DMS53 treated with DMSO at 0.1 percent for 48 hours (cell line): ENCODE data around the gene DNAJB1.

Source experiments
- DNase-seq: peaks from one replicate; lab custom pipeline; 2025; ENCODE audit not compliant: unreplicated experiment; lab: John Stamatoyannopoulos, UW

Gene DNAJB1

DNA sequence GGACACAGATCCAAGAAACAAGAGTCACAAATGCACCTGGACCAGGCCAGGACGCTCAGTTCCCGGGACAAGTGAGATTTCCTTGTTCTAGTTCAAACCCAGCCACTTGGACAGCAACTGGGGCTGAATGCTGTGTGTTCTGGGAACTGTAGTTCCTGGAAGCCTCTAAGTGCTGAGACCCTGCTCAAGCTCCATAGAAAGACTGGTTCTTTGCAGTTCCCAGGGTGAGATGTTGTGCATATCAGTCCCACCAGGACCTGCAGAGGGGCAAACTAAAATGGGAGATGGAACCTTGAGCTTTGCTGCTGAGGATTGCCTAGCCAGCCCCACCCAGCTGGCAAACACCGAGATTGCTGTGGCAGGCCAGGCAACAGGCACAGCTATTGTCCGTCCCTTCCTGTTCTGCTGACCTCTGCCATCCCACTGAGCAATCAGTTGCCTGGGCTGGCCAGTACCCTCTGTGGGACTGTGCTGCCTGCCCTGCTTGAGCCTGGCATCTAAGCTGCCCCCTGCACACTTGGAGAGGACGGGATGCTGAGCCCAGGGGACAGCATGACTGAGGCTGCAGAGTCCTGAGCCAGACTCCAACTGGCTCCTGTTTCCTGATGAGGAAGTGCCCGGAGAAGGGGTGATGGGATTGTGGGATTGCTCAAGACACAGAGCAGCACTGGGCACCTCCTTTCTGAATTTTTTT lies 20.8 kb downstream of the DNAJB1 start:
- DNase-seq: no peak

DNA sequence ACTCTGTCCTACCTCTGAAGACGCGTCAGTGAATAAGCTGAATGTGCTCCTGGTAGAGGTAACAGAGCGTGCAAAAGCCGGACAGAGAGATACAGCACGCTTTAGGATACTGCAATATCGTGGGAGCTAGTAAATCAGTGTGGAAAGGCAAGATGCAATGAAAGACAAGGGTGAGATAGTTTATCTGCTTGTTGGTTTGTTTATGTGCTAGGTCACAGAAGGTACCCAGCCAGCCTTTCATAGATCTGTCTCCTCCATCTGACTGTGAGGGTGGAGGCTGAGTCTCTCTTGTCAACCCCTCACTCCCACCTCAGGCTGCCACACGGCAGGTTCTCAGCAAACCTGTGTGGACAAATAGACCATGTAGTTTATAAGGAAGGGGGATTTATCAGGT lies 21.4 kb downstream of the DNAJB1 start:
- DNase-seq: no peak

DNA sequence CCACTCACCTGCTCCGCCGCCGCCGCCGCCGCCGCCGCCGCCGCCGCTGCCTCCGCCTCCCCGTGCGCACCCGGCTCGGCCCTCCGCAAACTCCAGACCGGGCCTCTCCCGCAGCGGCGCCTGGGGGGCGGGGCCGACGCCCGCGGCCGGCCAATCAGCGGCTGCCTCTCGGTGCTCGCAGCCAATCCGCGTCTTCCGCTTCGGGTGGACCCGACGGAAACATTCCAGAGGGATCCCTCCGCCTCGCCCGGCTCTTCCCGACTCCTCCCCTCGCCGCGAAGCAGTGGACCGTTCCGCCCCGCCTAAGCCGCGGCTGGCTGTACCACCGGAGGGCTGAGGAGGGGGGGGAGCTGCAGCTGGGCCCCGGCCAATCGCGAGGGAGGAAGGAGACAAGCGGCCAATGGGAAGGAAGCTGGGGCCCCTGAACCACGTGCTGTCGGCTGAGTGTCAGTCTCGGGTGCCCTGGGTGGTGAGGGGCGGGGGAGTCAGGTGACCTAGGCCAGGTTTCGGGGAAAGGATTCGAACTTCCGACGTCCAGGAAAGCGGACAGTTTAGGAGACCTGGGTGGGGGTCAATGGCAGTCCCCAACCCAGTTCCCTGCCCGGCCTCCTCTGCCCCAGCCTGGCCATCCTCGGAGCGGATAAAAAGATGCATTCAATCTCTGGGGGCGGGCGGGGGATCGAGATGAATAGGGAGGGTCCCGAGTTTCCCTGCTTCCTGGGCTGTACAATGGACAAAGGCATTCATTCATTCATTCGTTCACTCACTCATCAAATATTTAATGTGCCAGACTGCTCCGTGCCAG lies 22.0 kb downstream of the DNAJB1 start, which contains the start of gene GIPC1:
TSS of gene GIPC1 (minus strand) at position 99 of the 805 bp plus-strand sequence. CDS start 13,151 bp downstream, outside the sequence.
- peak; percentile 89 for DNase-seq

DNA sequence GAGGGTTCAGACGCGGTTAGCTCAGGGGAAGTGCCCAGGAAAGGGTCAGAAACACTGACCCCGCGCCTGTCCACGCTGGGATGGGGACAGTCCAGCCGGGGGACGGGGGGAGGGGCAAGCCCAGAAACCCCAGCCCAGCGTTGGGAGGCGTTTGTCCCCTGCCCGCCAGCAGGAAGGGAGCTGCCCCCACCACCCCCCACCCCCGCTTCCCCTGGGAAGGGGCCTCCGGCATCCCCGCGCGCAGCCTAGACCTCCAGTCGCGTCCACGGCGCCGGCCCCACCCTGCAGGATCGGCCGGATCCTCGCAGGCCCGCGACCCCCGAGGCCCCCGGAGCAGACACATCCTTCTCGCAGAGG lies 22.5 kb downstream of the DNAJB1 start:
- no peak for DNase-seq

DNA sequence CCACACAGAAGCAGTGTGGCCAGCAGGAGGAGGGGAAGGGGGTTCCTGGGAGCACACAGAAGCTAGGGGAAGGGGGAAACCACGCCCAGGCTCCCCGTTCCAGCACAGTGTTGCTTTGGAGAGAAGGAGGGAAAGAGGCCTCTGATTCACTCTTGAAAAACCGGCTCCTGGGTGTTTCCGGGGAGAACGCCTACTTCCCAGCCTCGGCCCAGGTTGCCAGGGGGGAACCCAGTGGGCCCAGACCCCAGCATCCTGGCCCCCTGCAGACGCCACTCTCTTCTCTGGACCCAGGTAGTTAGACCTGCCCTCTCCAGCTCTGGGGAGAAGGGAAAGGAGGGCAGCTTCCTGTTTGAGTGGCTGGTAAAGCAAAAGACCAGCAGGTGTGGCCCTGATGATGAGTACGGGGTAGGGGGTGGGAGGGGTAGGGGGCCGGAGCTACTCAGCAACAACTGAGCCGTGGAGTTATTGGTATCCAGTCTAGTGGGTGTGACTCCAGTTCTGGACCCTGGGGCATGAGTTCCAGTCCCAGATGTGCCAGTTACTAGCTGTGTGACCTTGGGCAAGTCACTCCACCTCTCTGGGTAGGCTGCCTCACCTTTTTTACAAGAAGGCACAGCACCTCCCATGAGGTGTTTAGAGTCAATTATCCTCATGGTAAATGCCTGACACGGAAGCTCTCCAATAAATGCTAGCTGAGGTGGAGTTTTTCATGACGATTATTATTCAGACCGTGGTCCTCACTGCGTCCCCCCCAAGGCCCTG lies 23.1 kb downstream of the DNAJB1 start:
- no peak for DNase-seq

DNA sequence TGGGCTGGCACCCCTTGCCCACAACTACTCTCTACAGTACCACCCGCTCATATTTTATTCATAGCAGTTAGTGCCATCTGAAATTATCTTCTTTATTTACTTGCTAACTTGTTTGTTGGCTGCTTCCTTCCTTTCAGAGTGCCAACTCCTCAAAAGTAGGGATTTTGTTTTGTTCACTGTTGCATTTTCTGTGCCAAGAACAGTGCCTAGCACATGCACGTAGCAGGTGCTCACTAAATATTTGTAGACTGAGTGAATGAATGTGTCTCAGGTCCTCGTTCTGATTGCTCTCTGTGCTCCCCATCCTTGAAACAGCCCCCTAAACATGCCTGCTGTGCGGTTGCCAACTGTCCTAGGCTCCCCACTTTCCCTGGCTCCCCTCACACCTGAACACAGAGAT lies 23.8 kb downstream of the DNAJB1 start:
- no peak for DNase-seq

DNA sequence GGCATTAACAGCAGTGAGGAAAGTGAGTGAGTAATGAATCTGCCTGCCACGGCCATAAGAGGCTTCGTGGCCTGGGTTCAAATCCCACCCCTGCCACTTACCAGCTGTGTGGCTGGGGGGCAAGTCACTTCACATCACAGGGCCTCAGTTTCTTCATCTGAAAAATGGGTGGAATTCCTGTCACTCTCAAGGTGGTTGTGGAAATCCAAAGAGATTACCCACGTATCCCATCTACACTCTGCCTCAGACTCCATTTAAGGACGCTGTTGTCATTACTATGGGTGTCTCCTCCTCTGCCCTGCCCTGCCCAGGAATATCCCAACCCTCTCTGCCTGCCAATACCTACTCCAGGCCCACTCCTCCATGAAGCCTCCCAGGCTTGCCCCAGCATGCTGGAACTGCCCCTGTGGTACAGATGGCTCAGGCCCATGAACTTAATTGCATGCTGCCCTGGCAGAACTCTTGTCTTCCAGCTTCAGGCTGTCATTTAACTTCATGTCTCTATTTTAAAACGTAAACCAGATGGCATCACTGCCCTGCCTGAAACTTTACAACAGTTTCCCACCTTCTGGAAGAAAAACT lies 25.4 kb downstream of the DNAJB1 start:
- no peak for DNase-seq

DNA sequence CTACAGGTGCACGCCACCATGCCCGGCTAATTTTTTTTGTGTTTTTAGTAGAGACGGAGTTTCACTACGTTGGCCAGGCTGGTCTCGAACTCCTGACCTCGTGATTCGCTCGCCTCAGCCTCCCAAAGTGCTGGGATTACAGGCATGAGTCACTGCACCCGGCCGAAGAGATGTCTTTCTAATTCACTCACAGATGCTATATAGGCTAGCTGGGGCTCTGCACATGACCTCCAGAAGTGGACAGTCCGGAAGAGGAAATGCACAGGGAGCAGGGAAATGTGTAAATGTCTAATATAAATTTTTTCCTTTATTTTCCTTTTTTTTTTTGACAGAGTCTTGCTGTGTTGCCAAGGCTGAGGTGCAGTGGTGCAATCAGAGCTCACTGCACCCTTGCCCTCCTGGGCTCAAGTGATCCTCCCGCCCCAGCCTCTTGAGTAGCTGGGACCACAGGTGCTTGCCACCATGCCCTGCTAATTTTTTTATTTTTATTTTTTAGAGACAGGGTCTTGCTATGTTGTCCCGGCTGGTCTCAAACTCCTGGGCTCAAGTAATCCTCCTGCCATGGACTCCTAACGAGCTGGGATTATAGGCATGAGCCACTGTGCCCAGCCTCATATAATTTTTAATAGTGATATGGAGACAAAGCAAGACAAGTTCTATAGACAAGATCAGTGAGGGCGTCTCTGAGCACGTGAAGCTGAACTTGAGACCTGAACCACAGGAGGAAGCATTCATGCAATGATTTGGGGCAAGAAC lies 30.6 kb downstream of the DNAJB1 start:
- DNase-seq: no peak

DNA sequence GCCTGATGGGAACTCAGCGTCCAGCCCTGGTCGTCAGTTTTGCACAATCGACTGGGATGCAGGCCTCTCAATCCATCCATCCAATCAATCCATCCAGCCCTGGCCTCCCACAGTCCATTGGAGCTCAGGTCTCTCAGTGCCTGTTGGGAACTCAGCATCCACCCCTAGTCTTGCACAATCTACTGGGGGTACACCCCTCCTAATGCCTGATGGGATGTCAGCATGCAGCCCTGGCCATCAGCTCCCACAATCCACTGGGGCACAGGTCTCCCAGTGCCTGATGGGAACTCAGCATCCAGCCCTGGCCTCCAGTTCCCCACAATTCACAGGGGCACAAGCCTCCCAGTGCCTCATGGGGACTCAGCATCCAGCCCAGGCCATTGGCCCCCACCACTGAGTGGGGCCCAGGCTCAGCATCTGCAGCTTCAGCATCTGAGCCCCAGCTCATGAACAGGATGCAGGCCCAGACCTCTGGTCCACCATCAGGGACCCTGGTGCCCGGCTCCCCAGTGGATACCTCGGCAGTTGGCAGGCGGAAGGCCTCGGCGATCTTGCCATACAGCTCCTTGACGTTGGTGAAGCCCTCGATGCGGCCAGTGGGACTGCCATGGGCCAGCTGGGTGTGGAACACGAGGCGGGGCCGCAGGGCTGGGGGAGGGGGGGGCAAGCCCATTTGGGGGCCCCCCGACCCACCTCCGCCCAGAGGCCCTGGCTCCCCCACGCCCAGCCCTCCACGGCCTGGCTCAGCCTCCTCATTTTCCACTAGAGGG lies 35.8 kb downstream of the DNAJB1 start:
- DNase-seq: no peak

DNA sequence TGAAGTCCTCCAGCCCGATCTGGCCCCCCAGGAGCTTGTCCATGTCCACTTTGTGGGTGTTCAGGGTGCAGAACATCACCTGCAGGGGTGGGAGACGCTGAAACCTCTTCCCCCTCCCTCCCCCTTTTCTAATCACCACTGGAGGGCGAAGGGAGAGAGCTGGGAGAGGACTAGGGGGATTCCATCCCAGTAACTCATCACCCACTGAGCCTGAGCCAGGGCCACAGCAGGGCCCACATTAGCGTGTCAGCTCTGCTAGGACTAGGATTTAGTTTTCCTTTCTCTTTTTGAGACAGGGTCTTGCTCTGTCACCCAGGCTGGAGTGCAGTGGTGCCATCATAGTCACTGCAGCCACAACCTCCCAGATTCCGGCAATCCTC lies 37.5 kb downstream of the DNAJB1 start:
- no peak for DNase-seq

DNA sequence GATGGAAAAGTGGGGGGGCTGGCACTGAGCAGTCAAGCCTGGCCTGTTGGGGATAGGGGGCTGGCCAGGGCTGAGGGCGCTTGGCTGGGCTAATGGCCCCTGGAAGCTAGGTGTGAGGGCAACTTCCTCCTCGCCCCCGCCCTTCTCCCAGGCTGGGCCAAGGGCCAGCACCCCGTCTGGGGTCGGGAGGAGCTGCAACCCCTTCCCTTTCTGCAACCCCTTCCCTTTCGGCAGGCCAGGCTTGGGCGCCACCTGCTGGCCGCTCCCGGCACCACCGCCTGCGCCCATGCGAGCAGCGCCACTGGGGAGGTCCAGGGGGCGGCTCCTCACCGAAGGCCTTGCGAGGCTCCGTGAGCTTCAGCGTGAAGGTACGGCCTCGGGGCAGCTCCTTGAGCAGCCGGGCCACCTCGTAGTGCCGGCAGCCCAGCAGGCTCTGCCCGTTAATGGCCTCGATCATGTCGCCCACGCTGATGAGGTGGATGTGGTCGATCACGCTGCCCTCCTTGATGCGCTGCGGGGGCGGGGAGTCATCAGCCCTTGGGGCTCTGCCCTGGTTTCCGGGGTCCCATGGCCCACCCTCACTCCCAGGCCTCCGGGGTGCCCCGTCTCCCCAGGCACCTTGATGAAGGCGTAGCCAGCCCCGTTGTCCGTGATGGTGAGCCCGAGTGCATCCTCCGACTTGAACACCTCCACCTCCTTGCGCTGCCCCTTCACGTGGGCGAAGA lies 38.1 kb downstream of the DNAJB1 start:
- no peak for DNase-seq

DNA sequence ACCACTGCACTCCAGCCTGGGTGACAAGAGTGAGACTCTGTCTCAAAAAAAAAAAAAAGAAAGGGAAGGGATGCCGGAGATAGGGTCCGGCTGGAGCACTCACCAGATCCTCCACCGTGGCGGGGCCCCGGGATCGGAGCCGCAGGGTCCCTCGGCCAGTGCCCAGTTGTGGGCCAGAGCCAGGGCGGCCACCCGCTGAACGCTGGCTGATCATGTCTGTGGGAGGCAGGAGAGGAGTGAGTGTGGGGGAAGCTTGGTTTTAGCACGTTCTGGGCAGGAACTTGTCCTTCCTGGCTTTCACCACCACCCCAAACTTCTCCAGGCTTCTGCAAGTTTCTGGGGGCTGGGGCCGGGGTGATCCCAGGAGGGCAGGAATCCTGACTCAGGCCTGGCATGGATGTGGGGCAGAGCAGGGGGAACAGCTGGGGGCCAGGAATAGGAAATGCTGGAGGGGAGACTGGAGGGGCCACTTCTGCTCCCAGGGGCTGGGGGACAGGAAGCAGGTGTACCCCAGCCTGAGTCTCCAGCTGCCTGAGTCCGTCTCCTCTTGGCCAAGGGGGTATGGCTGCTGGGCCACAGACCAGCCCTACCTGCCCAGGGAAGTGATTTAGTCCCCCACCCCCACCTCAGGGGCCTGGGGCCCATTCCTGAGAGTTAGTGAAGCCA lies 38.8 kb downstream of the DNAJB1 start:
- DNase-seq: no peak

DNA sequence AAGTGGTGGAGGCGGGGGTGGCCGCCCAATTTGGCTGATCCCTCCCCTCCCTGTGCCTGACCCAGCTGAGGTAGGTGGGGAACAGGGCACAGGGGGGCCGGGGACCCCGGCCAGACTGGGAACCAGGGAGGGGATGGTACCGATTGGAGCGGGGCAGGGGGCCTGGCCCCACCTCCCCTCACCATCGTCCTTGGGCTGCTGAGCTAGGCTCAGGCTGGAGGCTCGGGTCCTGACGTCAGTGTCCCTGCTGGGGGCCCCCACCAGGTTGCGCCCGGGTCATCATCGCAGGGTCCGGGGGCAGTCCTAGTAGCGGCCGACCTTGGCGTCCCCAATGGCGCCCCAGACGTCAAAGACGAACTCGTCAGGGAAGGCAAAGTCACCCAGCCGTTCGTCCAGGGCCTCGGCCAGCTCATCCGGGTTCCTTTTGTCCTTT lies 40.1 kb downstream of the DNAJB1 start:
- no peak for DNase-seq

DNA sequence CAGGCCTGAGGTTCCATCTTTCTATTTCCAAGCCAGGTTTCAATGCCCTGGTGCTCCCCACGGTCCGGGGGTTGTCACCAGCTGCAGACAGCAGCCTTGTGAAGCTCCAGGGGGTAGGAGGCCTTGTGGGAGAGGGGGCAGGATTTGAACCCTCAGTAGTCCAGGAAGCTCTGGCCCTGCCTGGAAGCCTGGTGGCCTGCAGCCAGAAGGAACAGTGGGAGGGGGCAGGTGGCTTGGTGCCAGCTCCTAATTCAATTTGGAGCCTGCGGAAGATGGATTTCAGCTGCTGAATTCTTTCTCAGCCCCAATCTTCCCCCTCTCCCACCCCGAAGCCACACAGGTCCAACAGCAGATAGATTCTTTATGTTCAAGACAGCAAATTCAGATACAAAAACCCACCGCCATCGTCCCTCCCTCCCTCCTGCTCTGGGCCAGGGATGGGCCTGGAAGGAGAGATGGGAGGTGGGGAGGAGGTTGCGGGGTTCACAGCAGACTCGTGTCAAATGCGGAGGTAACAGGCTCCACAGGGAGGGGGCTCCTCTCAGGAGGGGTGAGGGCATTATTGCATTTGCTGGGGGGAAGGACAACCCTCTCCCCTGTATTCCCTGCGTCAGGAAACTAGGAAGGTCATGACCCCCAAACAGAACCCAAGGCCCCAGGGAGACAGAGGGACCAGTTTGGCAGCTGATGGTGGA lies 40.6 kb downstream of the DNAJB1 start:
- DNase-seq: no peak

DNA sequence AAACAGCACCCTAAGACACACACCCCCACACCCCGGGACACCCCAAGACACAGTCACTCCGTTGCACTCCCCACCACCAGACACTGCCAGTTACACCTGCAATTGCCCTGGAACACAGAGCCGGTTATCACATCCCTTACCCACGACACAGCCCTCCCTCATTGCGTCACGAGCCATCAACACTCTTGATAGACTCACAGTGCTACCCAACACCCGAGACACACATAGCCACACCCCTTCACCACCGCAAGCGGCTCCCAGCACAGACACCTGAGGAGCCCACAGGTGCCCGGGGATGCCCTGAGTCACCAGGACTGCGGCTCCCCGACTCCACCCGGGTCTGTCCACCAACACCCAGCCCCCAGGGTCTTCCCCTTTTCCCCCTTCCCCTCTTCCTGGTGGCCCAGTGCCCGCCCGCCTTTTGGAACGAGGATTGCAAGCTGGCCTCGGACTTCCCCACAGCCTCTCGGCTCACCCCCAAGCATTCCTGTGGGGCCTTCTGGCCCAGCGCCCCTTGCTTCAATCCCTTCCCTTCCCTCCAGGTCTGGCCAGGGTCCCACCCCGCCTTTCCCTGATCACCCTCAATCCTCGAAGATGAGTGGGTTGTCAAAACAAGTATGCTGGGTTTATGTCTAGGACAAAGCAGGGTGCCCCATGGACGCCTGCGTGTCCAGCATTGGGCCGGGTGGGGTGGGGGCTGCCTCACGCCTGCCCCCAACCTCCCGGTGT lies 41.4 kb downstream of the DNAJB1 start:
- DNase-seq: peak; percentile 36

DNA sequence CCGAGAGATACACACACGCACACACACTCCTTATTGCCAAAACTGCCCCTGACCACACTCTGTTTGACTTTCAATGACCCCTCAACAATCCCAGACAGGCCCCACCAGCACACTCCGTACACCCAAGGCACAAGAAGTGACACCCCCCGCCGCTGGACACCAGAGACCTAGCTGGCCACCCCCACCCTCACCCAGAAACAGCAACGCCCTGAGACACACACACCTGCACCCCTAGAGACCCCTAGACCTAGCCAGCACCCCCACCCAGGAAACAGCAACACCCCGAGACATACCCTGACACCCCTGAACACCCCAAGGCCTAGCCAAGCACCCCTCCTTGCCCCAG lies 41.9 kb downstream of the DNAJB1 start:
- no peak for DNase-seq

DNA sequence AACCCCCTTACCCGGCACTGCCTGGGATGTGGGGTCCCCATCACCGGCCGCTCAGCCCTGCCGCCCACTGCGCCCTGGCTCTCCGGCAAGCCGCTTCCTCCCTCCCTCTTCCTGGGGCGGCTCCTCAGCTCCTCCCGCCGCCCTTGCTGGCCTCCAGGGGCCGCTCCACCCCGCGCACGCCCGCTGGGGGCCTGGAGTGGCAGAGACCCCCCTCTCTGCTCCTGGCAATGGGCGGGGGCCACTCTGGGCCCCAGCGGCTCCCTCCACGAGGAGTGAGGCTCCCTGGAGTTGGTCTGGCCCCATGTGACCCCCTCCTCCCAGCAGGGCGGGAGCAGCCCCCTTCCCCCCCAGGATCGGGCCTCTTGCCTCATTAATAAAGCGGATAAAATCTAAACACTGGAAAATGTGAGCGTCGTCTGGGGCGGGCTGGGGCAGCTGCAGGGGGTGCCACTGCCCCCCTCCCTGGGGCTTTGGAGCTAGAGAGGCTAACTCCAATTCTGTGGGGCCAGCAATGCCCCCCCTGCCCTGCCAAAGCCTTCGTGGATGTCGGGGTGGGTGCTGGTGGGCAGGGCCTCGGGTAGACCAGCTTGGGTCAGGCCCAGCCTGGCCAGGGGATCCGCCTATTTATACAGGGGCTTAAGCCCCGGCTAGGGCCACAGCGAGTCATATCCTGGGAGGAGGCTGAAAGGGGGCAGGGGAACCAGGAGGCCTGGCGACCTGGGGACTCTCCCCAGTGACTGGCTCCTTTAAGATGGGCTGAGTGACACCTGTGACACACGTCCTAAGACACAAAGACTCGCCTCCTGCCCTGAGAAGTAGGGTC lies 42.7 kb downstream of the DNAJB1 start, which contains the start of gene PTGER1:
TSS of gene PTGER1 (minus strand) at position 104 of the 823 bp plus-strand sequence. CDS start 1,034 bp downstream, outside the sequence.
- no peak for DNase-seq
